ENCODE data around the gene UQCR11.

Gene UQCR11

GRCh38 chr19:1574354-1575136 is 30.7 kb downstream of the UQCR11 start:
- no peak for DNase-seq (ENCODE audit: low read depth)
- no peak overlapping the region for H3K4me3 ChIP-seq (ENCODE audit: low read depth, low read length)

- no peak overlapping the region for H3K4me3 ChIP-seq (ENCODE audit: low read depth, low read length)
These were observed 32.5 kb downstream of the UQCR11 start for GRCh38 chr19:1572795-1573194.

GRCh38 chr19:1571358-1571757 is 33.9 kb downstream of the UQCR11 start:
- H3K4me3 ChIP-seq (ENCODE audit: low read depth, low read length) = no peak overlapping the region
- DNase-seq (ENCODE audit: low read depth) = no peak

More at GRCh38 chr19:1572795-1573194, 32.5 kb downstream of the UQCR11 start:
- no peak for DNase-seq (ENCODE audit: low read depth)

GRCh38 chr19:1570836-1571235 is 34.4 kb downstream of the UQCR11 start:
- no peak for DNase-seq (ENCODE audit: low read depth)
- H3K4me3 ChIP-seq (ENCODE audit: low read depth, low read length) = no peak overlapping the region

- DNase-seq (ENCODE audit: low read depth) = no peak
- no peak overlapping the region for H3K4me3 ChIP-seq (ENCODE audit: low read depth, low read length)
These were observed 35.3 kb downstream of the UQCR11 start for GRCh38 chr19:1569997-1570396.

- DNase-seq (ENCODE audit: low read depth) = no peak
These were observed 36.8 kb downstream of the UQCR11 start, which contains the start of gene MEX3D for GRCh38 chr19:1568320-1569019. MEX3D (minus strand) TSS chr19:1568325; CDS start chr19:1568058, 267 bp downstream.

GRCh38 chr19:1567848-1568227 is 37.4 kb downstream of the UQCR11 start:
- DNase-seq (ENCODE audit: low read depth) = no peak
- H3K4me3 ChIP-seq (ENCODE audit: low read depth, low read length) = peak overlapping the region; percentile 69

More at GRCh38 chr19:1568320-1569019, 36.8 kb downstream of the UQCR11 start, which contains the start of gene MEX3D:
- peak within 1 kb of the TSS; percentile 69 for H3K4me3 ChIP-seq (ENCODE audit: low read depth, low read length)

- no peak for DNase-seq (ENCODE audit: low read depth)
- peak overlapping the region; percentile 69 for H3K4me3 ChIP-seq (ENCODE audit: low read depth, low read length)
These were observed 38.0 kb downstream of the UQCR11 start for GRCh38 chr19:1567116-1567847.

GRCh38 chr19:1566392-1567115 is 38.7 kb downstream of the UQCR11 start:
- DNase-seq (ENCODE audit: low read depth) = peak; percentile 59
- H3K4me3 ChIP-seq (ENCODE audit: low read depth, low read length) = peak overlapping the region; percentile 69

- DNase-seq (ENCODE audit: low read depth) = no peak
- no peak overlapping the region for H3K4me3 ChIP-seq (ENCODE audit: low read depth, low read length)
These were observed 42.0 kb downstream of the UQCR11 start for GRCh38 chr19:1563251-1563650.

GRCh38 chr19:1561236-1561842 is 43.9 kb downstream of the UQCR11 start:
- no peak for DNase-seq (ENCODE audit: low read depth)
- H3K4me3 ChIP-seq (ENCODE audit: low read depth, low read length) = no peak overlapping the region

- no peak for DNase-seq (ENCODE audit: low read depth)
- no peak overlapping the region for H3K4me3 ChIP-seq (ENCODE audit: low read depth, low read length)
These were observed 44.9 kb downstream of the UQCR11 start for GRCh38 chr19:1560286-1560882.

- no peak overlapping the region for H3K4me3 ChIP-seq (ENCODE audit: low read depth, low read length)
- DNase-seq (ENCODE audit: low read depth) = no peak
These were observed 46.7 kb downstream of the UQCR11 start for GRCh38 chr19:1558552-1558951.

- no peak for DNase-seq (ENCODE audit: low read depth)
- no peak overlapping the region for H3K4me3 ChIP-seq (ENCODE audit: low read depth, low read length)
These were observed 48.7 kb downstream of the UQCR11 start for GRCh38 chr19:1556390-1557070.

GRCh38 chr19:1555487-1556389 is 49.5 kb downstream of the UQCR11 start:
- H3K4me3 ChIP-seq (ENCODE audit: low read depth, low read length) = no peak overlapping the region
- no peak for DNase-seq (ENCODE audit: low read depth)

- H3K4me3 ChIP-seq (ENCODE audit: low read depth, low read length) = no peak overlapping the region
- no peak for DNase-seq (ENCODE audit: low read depth)
These were observed 50.3 kb downstream of the UQCR11 start for GRCh38 chr19:1554968-1555367.

- H3K4me3 ChIP-seq (ENCODE audit: low read depth, low read length) = no peak overlapping the region
- no peak for DNase-seq (ENCODE audit: low read depth)
These were observed 51.8 kb downstream of the UQCR11 start for GRCh38 chr19:1553415-1553814.
